K562 (cell line): Measurements from ENCODE around the gene DIS3L. TPM values are rescaled to one million over a fixed set of nuclear protein-coding genes. Genes with fewer than 3 reads are reported as not detected.

ENCODE experiments used
- ATAC-seq: fragments of 200-7000 bp; cut with Tn5 transposase; 3 replicates; pipeline ENCODE4 v1.9.1; 2020; ENCODE audit warnings: moderate library complexity
- BruUV-seq: library from RNA; stranded (reverse); fragments of 400-500 nt; replicated peaks from 2 replicates; lab custom pipeline; 2021; lab: Mats Ljungman, UMichigan
- CTCF ChIA-PET: fragments of 300-600 bp; formaldehyde crosslinking; extraction: SDS; loops from one replicate; lab custom pipeline; 2021; ENCODE audit warnings: low intra/inter-chr PET ratio; lab: Yijun Ruan, JAX
- POLR2A ChIA-PET: fragments of 300-600, 350-650 bp; sonication (Branson Sonifier 250); formaldehyde crosslinking; extraction: SDS; loops from one replicate; lab custom pipeline; 2021; ENCODE audit warnings: antibody characterized with exemption, inconsistent platforms; lab: Yijun Ruan, JAX
- DNase-seq, 4 experiments: peaks; one replicate each; pipeline versions ENCODE4 v3.0.0 to v3.0.0-alpha.2; 2011 to 2018; ENCODE audit warnings: low spot score in 3 of 4, mixed read lengths in 3 of 4; ENCODE audit errors: extremely low read depth in 1 of 4
- FAIRE-seq: peaks from 2 replicates; lab custom pipeline; 2011; peaks lifted over from hg19 to GRCh38; lab: Jason Lieb, UNC
- H2AFZ ChIP-seq: 2 replicates; pipeline ENCODE4 v1.6.0; 2011; ENCODE audit warnings: low read depth, low read length, control low read depth, inconsistent platforms
- H3K27ac ChIP-seq: fragments of 200-600 bp; 3 replicates; pipeline ENCODE4 v1.8.0; 2011; ENCODE audit warnings: low read depth, mild to moderate bottlenecking, control low read depth, inconsistent platforms, low read length, moderate library complexity, mixed read lengths; ENCODE audit errors: extremely low read depth
- H3K27me3 ChIP-seq, 2 experiments: fragments of 300-600 bp in 1 of 2; 2 replicates in 1 of 2; 3 replicates in 1 of 2; pipeline versions ENCODE4 v1.6.0 to v1.8.0; 2011; ENCODE audit warnings: inconsistent platforms in 2 of 2, low read length in 2 of 2, mild to moderate bottlenecking in 1 of 2, mixed read lengths in 1 of 2, moderate library complexity in 1 of 2; ENCODE audit not compliant: control insufficient read depth in 2 of 2, insufficient read depth in 2 of 2
- H3K36me3 ChIP-seq: fragments of 300-600 bp; 3 replicates; pipeline ENCODE4 v1.8.0; 2011; ENCODE audit warnings: mild to moderate bottlenecking, low read length, inconsistent platforms; ENCODE audit not compliant: control insufficient read depth, insufficient read depth
- H3K4me1 ChIP-seq, 2 experiments: fragments of 200-600 bp in 1 of 2; replicated peaks in 1 of 2; 2 replicates in 1 of 2; 3 replicates in 1 of 2; pipeline versions ENCODE4 v1.5.1 to v1.8.0; 2011; ENCODE audit warnings: inconsistent platforms in 2 of 2, low read length in 2 of 2, mild to moderate bottlenecking in 1 of 2, mixed read lengths in 1 of 2, moderate library complexity in 1 of 2; ENCODE audit not compliant: control insufficient read depth in 2 of 2, insufficient read depth in 2 of 2
- H3K4me2 ChIP-seq: 2 replicates; pipeline ENCODE4 v1.6.1; 2011; ENCODE audit warnings: low read length, control low read depth, inconsistent platforms, mixed read lengths; ENCODE audit not compliant: insufficient read depth
- H3K4me3 ChIP-seq: fragments of 200-600 bp; sonication (generic), shearing (Covaris generic); 2 replicates; pipeline ENCODE4 v1.5.1; 2016; ENCODE audit warnings: control low read depth, inconsistent platforms
- H3K79me2 ChIP-seq: fragments of 200-600 bp; 3 replicates; pipeline ENCODE4 v1.8.0; 2011; ENCODE audit warnings: low read length, inconsistent platforms; ENCODE audit not compliant: control insufficient read depth, insufficient read depth
- H3K9ac ChIP-seq, 2 experiments: 2 replicates each; pipeline versions ENCODE4 v1.6.0 to v1.6.1; 2011; ENCODE audit warnings: low read depth in 2 of 2, low read length in 2 of 2, control low read depth in 1 of 2, inconsistent platforms in 1 of 2, mild to moderate bottlenecking in 1 of 2, mixed read lengths in 1 of 2; ENCODE audit not compliant: insufficient read depth in 1 of 2
- H3K9me1 ChIP-seq: one replicate; pipeline ENCODE4 v1.6.0; 2011; ENCODE audit warnings: inconsistent platforms, mild to moderate bottlenecking, low read length, moderate library complexity; ENCODE audit not compliant: control insufficient read depth, insufficient read depth
- H3K9me3 ChIP-seq: replicated peaks from 2 replicates; pipeline ENCODE4 v1.5.1; 2011; ENCODE audit warnings: low read depth, low read length, inconsistent platforms; ENCODE audit not compliant: control insufficient read depth, insufficient read depth
- H4K20me1 ChIP-seq: replicated peaks from 2 replicates; pipeline ENCODE4 v1.6.1; 2011; ENCODE audit warnings: low read length, inconsistent platforms, mixed read lengths; ENCODE audit not compliant: control insufficient read depth, insufficient read depth
- ARNT ChIP-seq, 2 experiments: fragments of 450-650 bp; IDR thresholded peaks; 2 replicates each; pipeline ENCODE4 v1.6.1; 2016; ENCODE audit warnings: mild to moderate bottlenecking in 1 of 2
- ATF1 ChIP-seq, 2 experiments: fragments of 450-650 bp in 1 of 2; IDR thresholded peaks; 2 replicates each; pipeline ENCODE4 v1.6.1; 2016; ENCODE audit warnings: missing compliant biosample characterization in 1 of 2, missing genetic modification characterization in 1 of 2
- CHCHD3 ChIP-seq: fragments of 250-450 bp; sonication (Bioruptor Pico); IDR thresholded peaks from 2 replicates; pipeline ENCODE4 v2.1.2; 2022; ENCODE audit warnings: mild to moderate bottlenecking
- CSDE1 ChIP-seq, 2 experiments: fragments of 450-650 bp; IDR thresholded peaks; 2 replicates each; pipeline ENCODE4 v1.6.1; 2016; ENCODE audit warnings: mild to moderate bottlenecking in 1 of 2
- FOXO4 ChIP-seq: fragments of 450-650 bp; formaldehyde crosslinking; IDR thresholded peaks from 2 replicates; pipeline ENCODE4 v1.4.0; 2020; ENCODE audit warnings: mild to moderate bottlenecking, moderate library complexity
- POLR2B ChIP-seq: fragments of 450-650 bp; IDR thresholded peaks from 2 replicates; pipeline ENCODE4 v1.6.1; 2018; ENCODE audit warnings: low read depth; ENCODE audit not compliant: partially characterized antibody
- POLR3G ChIP-seq: IDR thresholded peaks from 2 replicates; pipeline ENCODE4 v1.6.1; 2011; ENCODE audit not compliant: insufficient read length, insufficient replicate concordance; ENCODE audit errors: extremely low read depth
- PRMT5 ChIP-seq: sonication (generic); formaldehyde crosslinking; IDR thresholded peaks from 2 replicates; pipeline ENCODE4 v1.5.0; 2020; ENCODE audit warnings: missing genetic modification reagents
- STAG1 ChIP-seq: sonication (generic); formaldehyde crosslinking; IDR thresholded peaks from 2 replicates; pipeline ENCODE4 v1.5.0; 2020; ENCODE audit warnings: missing genetic modification reagents, borderline replicate concordance
- TAF7 ChIP-seq: fragments of 450-650 bp; IDR thresholded peaks from 2 replicates; pipeline ENCODE4 v1.6.1; 2016; ENCODE audit warnings: missing genetic modification characterization, missing compliant biosample characterization
- TEAD2 ChIP-seq: fragments of 450-650 bp; IDR thresholded peaks from 2 replicates; pipeline ENCODE4 v1.6.1; 2016; ENCODE audit warnings: missing genetic modification characterization, control low read depth, missing compliant biosample characterization
- ZNF140 ChIP-seq: fragments of 250-450 bp; sonication (Bioruptor Pico); IDR thresholded peaks from 2 replicates; pipeline ENCODE4 v1.8.0; 2021; ENCODE audit warnings: moderate library complexity, mild to moderate bottlenecking, inconsistent platforms
- ZNF165 ChIP-seq: fragments of 250-450 bp; sonication (Bioruptor Pico); IDR thresholded peaks from 2 replicates; pipeline ENCODE4 v1.4.0; 2020; ENCODE audit warnings: borderline replicate concordance
- ZNF197 ChIP-seq: fragments of 200-800 bp; sonication (Bioruptor generic); IDR thresholded peaks from 2 replicates; pipeline ENCODE4 v1.6.1; 2016; ENCODE audit warnings: low read depth, missing genetic modification characterization, missing compliant biosample characterization
- ZNF311 ChIP-seq: fragments of 250-450 bp; sonication (Bioruptor Pico); IDR thresholded peaks from 2 replicates; pipeline ENCODE4 v1.4.0; 2020; ENCODE audit warnings: mild to moderate bottlenecking, moderate library complexity
- ZNF445 ChIP-seq: fragments of 250-450 bp; sonication (Bioruptor Pico); IDR thresholded peaks from 2 replicates; pipeline ENCODE4 v1.4.0; 2020; ENCODE audit warnings: low read depth, mild to moderate bottlenecking, moderate library complexity
- WGBS: fragments of 100-300 bp; shearing (Covaris generic); methylation state at CpG from one replicate; pipeline ENCODE4 v1.1.6; 2016; ENCODE audit warnings: low coverage, mixed read lengths; ENCODE audit not compliant: insufficient coverage; ENCODE audit errors: missing lambda C conversion rate; 5-methylcytosine and 5-hydroxymethylcytosine counted together
- in situ Hi-C: fragments of 300-500 bp; cut with MboI; formaldehyde crosslinking; loops from 4 replicates; pipeline ENCODE4 v1.15.0; 2018; ENCODE audit warnings: inconsistent platforms, mixed read lengths
- intact Hi-C: fragments of 100-400 bp; cut with micrococcal nuclease; formaldehyde crosslinking; loops from 2 replicates; pipeline ENCODE4 v1.14.2; 2022
- polyA plus RNA-seq, 8 experiments: library from polyadenylated mRNA; depleted of rRNA in 4 of 8; stranded (reverse) in 5 of 8; unstranded in 3 of 8; fragments of >200 nt; fragmentation: Nextera tagmentation in 2 of 8; fragmentation: Illumina TruSeq in 1 of 8; extraction: Ambion mirVana in 2 of 8; extraction: Trizol in 1 of 8; gene quantifications; 2 replicates each; pipeline versions ENCODE4 v1.2.1 to v1.2.3, GENCODE V29; 2011 to 2014; ENCODE audit warnings: inconsistent platforms in 1 of 8, missing spikeins in 1 of 8
- total RNA-seq, 7 experiments: library from RNA; depleted of rRNA in 6 of 7; stranded (reverse); fragments of >200 nt in 6 of 7; fragmentation: Illumina TruSeq in 2 of 7; extraction: Trizol in 2 of 7; gene quantifications; 2 replicates each; pipeline versions ENCODE4 v1.2.1 to v1.2.3, GENCODE V29; 2011 to 2021; ENCODE audit warnings: low replicate concordance in 1 of 7
- TF ChIP-seq, protein P1 (sequence below): fragments of 450-650 bp; IDR thresholded peaks from 2 replicates; pipeline ENCODE4 v1.6.1; 2016; ENCODE audit warnings: antibody characterized with exemption
- TF ChIP-seq, protein P2 (sequence below): IDR thresholded peaks from 2 replicates; pipeline ENCODE4 v1.6.1; 2011; ENCODE audit warnings: borderline replicate concordance, low read depth, mild to moderate bottlenecking, moderate library complexity, low read length; ENCODE audit not compliant: insufficient read depth, poor library complexity, severe bottlenecking

The DIS3L gene
- total and polyA plus RNA-seq, 9 of the 15 experiments (the other 6 are each of a cell fraction or from before 2014, with no cell fraction given): 5.9 to 34.6 (median 16.9) TPM

DNA sequence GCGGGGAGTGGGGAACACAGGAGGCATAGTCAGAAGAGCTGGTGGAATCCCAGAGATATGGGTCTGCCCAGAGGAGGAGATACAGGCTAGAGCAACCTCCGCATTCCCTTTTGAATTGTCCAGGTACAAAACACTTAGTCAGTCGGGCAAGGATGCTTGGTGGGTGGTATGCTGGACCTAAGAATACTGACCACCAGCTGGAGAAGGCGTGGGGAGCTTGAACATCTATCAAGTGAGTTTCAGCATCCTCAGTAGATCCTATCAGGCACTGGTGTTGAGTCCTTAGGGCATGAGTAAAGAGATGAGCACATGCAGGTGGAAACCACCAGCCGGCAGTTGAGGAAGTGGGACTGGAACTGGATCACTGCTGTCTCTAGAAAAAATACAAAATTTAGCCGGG lies 14.7 kb upstream of the DIS3L start:
- Histone ChIP-seq H3K36me3 (no peaks in the 10 kb centered on the region), H3K9me3 (no peaks in the 10 kb centered on the region), H3K4me2 (no peak overlapping the region), H2AFZ (no peak overlapping the region), H3K9ac (no peak overlapping the region), H3K27ac (no peak overlapping the region), H3K4me1 (no peaks in the 10 kb centered on the region), H3K27me3 (peaks cover 40 to 54% of the 10 kb centered on the region in 2 experiments), H3K9me1 (no peaks in the 10 kb centered on the region), H4K20me1 (peaks cover 3% of the 10 kb centered on the region; the same call in 1 of the 2 replicates), H3K79me2 (no peaks in the 10 kb centered on the region), H3K4me3 (no peak overlapping the region)
- ATAC-seq: no peak
- intact Hi-C loops (no loop called here), in situ Hi-C loops (no loop called here)
- ChIA-PET CTCF (no interaction called here), POLR2A (interaction anchor here (0.5 kb wide), 1 partner anchor 32 kb away, joined by 3 read pairs; no protein-coding TSS in a partner anchor)
- no TSS peak for BruUV-seq
- no peak for FAIRE-seq
- 1% methylated on average over 6 of the region's 6 CpGs for WGBS
- no peak for DNase-seq
- no peak for TF ChIP-seq ZNF140 (CRISPR knock-in tag)
- no peak for TF ChIP-seq ATF1 (CRISPR knock-in tag; IDR thresholded peaks at IDR 0.05)
- TF ChIP-seq ATF1 (tag; IDR thresholded peaks at IDR 0.05): no peak
- TF ChIP-seq STAG1 (CRISPR knock-in tag): no peak
- TF ChIP-seq, protein P1, sequence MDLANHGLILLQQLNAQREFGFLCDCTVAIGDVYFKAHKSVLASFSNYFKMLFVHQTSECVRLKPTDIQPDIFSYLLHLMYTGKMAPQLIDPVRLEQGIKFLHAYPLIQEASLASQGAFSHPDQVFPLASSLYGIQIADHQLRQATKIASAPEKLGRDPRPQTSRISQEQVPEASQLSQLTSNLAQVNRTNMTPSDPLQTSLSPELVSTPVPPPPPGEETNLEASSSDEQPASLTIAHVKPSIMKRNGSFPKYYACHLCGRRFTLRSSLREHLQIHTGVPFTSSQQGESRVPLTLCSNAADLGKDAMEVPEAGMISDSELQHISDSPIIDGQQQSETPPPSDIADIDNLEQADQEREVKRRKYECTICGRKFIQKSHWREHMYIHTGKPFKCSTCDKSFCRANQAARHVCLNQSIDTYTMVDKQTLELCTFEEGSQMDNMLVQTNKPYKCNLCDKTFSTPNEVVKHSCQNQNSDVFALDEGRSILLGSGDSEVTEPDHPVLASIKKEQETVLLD: no peak
- no peak for TF ChIP-seq CSDE1 (IDR thresholded peaks at IDR 0.05)
- TF ChIP-seq ZNF165 (CRISPR knock-in tag): no peak
- no peak for TF ChIP-seq ZNF197 (CRISPR knock-in tag)
- no peak for TF ChIP-seq FOXO4 (CRISPR knock-in tag)
- TF ChIP-seq ARNT (IDR thresholded peaks at IDR 0.05): no peak
- no peak for TF ChIP-seq TAF7 (tag)
- no peak for TF ChIP-seq POLR3G
- TF ChIP-seq, protein P2, sequence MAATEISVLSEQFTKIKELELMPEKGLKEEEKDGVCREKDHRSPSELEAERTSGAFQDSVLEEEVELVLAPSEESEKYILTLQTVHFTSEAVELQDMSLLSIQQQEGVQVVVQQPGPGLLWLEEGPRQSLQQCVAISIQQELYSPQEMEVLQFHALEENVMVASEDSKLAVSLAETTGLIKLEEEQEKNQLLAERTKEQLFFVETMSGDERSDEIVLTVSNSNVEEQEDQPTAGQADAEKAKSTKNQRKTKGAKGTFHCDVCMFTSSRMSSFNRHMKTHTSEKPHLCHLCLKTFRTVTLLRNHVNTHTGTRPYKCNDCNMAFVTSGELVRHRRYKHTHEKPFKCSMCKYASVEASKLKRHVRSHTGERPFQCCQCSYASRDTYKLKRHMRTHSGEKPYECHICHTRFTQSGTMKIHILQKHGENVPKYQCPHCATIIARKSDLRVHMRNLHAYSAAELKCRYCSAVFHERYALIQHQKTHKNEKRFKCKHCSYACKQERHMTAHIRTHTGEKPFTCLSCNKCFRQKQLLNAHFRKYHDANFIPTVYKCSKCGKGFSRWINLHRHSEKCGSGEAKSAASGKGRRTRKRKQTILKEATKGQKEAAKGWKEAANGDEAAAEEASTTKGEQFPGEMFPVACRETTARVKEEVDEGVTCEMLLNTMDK: no peak
- no peak for TF ChIP-seq CHCHD3 (CRISPR knock-in tag)
- no peak for TF ChIP-seq ZNF445 (CRISPR knock-in tag)
- TF ChIP-seq ZNF311 (CRISPR knock-in tag): no peak
- TF ChIP-seq POLR2B: no peak
- TF ChIP-seq TEAD2 (tag): no peak
- TF ChIP-seq PRMT5 (CRISPR knock-in tag): no peak
